ENCODE measurements around the gene SLC22A7.

- TF ChIP-seq CTCF (IDR thresholded peaks at IDR 0.05 in 4 of 5, conservative IDR thresholded peaks at IDR 0.05 in 1 of 5) (no peak), POLR2A (IDR thresholded peaks at IDR 0.05) (no peak)
These were observed 22.1 kb upstream of the SLC22A7 start for GRCh38 chr6:43275801-43276576.

All from gastrocnemius medialis (tissue), 4 donors.